ENCODE data around the gene ZNF827.

DNA sequence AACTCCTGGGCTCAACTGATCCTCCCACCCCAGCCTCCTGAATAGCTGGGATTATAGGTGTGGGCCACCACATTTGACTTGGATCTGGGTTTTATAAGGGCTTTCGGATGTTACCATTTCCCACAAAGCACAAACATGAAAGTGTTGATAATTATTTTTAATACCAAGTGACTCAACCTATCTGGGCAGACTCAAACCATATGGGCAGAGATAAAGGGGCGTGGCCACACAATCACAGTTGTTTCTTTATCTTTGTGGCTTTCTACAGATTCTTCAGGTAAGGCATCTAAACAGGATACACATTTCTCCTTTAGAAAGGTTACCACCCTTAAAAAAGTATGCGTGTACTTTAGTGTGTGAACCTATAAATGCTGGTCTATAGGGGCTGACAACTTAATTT lies 122.5 kb downstream of the ZNF827 start:
- TF ChIP-seq, protein P1, sequence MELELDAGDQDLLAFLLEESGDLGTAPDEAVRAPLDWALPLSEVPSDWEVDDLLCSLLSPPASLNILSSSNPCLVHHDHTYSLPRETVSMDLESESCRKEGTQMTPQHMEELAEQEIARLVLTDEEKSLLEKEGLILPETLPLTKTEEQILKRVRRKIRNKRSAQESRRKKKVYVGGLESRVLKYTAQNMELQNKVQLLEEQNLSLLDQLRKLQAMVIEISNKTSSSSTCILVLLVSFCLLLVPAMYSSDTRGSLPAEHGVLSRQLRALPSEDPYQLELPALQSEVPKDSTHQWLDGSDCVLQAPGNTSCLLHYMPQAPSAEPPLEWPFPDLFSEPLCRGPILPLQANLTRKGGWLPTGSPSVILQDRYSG (CRISPR knock-in tag; IDR thresholded peaks at IDR 0.05): no peak
- TF ChIP-seq, protein P2, sequence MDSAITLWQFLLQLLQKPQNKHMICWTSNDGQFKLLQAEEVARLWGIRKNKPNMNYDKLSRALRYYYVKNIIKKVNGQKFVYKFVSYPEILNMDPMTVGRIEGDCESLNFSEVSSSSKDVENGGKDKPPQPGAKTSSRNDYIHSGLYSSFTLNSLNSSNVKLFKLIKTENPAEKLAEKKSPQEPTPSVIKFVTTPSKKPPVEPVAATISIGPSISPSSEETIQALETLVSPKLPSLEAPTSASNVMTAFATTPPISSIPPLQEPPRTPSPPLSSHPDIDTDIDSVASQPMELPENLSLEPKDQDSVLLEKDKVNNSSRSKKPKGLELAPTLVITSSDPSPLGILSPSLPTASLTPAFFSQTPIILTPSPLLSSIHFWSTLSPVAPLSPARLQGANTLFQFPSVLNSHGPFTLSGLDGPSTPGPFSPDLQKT (CRISPR knock-in tag; IDR thresholded peaks at IDR 0.05; ENCODE audit: borderline replicate concordance): no peak
- TF ChIP-seq, protein P3, sequence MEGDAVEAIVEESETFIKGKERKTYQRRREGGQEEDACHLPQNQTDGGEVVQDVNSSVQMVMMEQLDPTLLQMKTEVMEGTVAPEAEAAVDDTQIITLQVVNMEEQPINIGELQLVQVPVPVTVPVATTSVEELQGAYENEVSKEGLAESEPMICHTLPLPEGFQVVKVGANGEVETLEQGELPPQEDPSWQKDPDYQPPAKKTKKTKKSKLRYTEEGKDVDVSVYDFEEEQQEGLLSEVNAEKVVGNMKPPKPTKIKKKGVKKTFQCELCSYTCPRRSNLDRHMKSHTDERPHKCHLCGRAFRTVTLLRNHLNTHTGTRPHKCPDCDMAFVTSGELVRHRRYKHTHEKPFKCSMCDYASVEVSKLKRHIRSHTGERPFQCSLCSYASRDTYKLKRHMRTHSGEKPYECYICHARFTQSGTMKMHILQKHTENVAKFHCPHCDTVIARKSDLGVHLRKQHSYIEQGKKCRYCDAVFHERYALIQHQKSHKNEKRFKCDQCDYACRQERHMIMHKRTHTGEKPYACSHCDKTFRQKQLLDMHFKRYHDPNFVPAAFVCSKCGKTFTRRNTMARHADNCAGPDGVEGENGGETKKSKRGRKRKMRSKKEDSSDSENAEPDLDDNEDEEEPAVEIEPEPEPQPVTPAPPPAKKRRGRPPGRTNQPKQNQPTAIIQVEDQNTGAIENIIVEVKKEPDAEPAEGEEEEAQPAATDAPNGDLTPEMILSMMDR (CRISPR knock-in tag; IDR thresholded peaks at IDR 0.05): no peak

All from HepG2 (cell line).